HG02884 (cell line): Measurements from ENCODE around the gene MT1G.
"Not testable (repeated sequence)": the region's sequence is repeated elsewhere in the genome, so short reads cannot be mapped to it uniquely, and the experiment has no call there.

Experiments
- ATAC-seq: cut with Tn5 transposase; IDR thresholded peaks from one replicate; pipeline ENCODE4 v1.9.1; 2021; ENCODE audit warnings: mild to moderate bottlenecking, moderate library complexity; ENCODE audit not compliant: unreplicated experiment

MT1G gene

DNA sequence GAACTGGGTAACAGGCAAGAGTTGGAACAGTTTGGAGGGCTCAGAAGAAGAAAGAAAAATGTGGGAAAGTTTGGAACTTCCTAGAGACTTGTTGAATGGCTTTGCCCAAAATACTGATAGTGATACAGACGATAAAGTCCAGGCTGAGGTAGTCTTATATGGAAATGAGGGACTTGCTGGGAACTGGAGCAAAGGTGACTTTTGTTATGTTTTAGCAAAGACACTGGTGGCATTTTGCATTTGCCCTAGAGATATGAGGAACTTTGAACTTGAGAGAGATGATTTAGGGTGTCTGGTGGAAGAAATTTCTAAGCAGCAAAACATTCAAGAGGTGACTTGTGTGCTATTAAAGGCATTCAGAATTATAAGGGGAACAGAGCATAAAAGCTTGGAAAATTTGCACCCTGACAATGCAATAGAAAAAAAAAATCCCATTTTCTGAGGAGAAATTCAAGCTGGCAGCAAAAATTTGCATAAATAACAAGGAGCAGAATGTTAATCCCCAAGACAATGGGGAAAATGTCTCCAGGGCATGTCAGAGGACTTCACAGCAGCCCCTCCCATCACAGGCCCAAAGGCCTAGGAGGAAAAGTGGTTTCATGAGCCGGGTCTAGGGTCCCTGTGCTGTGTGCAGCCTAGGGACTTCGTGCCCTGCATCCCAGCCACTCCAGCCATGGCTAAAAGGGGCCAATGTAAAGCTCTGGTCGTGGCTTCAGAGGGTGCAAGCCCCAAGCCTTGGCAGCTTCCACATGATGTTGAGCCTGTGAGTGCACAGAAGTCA is 46.0 kb downstream of the MT1G start:
- not testable (repeated sequence) for ATAC-seq

DNA sequence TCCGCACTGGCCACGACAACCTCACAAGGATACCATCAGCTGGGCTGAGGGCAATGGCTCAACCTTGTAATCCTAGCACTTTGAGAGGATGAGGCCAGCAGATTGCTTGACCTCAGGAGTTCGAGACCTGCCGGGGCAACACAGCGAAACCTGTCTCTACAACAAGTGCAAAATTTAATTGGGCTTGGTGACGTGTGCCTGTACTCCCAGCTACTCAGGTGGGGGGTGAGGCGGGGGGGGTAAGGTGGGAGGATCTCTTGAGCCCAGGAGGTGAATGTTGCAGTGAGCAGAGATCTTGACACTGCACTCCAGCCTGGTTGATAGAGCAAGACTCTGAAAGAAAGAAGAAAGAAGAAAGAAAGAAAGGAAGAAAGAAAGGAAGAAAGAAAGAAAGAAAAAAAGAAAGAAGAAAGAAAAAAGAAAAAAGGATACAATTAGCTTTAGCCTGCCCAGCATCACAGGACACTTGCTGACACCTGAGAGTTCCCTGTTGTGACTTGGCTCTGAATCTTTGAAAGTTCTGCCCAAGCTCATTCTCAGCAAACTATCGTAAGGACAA is 47.4 kb downstream of the MT1G start:
- ATAC-seq, result no peak

DNA sequence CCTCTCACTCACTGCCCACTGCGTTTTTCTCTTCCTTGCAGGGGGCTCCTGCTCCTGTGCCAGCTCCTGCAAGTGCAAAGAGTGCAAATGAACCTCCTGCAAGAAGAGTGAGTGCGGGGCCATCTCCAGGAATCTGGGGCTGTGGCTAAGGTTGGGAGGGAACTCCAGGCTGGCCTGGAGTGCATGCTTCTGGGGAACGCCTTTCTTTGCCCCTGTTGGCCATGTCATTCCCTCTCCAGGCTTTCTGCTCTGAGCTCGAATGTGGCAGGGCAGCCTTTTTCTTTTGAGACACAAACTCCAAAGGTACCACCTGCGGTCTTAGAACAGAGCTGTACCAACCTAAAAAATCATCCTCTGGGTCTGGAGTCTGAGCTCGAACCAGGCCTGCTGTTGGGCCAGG is 49.7 kb downstream of the MT1G start:
- ATAC-seq, result no peak

DNA sequence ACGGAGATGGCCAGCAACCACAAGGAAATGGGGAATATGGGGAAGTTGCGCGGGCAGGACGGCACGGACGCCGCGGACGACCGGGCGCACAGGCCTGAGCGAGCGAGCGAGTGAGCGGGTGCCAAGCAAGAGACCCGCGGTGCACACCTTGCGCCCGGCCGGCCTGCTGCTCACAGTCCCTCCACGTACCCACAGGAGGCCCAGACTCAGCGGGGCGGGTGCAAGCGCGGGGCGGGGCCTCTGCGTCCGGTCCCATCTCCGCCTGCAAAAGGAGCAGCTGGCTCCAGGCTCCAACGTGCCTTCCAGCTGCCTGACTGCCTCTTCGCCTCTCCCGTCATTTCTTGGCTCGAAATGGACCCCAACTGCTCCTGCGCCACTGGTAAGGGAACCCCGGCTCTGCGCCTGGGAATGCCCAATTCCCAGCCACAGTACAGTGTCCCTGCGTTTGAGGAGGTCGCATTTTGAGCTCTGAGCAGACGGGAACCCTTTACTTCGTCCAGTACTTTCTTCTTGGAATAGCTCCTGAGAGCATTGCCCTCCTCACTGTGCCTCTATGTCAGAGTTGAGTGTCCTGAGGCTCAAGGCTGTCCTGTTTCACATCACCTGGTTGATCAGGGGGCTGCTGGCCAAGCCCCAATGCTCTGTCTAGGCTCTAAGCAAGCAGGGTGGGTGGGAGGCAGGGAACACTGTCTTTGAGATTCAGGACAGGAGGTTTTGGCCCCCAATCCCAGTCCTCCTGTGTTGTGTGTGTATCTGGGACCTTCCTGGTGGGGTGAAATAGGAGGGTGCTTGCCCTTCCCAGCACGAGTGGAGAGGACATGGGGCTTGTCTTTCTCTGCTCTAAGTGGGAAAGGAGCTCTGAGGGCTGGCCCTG is 50.4 kb downstream of the MT1G start:
- ATAC-seq, result no peak
